GM21526 (cell line): ENCODE measurements around the gene FAM9C.

ENCODE experiments used
- ATAC-seq: cut with Tn5 transposase; IDR thresholded peaks from one replicate; pipeline ENCODE4 v1.9.1; 2021; ENCODE audit warnings: moderate library complexity; ENCODE audit not compliant: unreplicated experiment, low FRiP score

The FAM9C gene

GRCh38 chrX:13009844-13010243 is 34.6 kb downstream of the FAM9C start:
- no peak for ATAC-seq

GRCh38 chrX:13009273-13009672 is 35.1 kb downstream of the FAM9C start:
- ATAC-seq: no peak

DNA sequence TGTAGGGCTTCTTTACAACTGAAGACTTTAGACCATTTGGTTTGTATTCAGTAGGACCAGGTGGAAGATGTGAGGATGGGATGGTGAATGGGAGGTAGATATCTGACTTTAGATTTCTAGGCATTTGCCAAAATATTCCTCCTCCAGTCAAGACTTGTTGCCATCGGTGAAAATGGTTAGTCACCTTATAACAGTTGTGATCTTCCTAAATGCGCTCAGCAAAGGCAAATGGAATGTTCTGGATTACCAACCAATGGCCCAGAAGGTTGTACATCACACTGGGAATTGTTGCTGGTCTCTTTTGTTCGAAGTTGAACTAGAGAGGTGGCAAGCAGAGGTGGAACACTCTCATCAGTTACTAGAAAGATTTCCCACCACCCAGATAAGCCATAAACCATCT is 35.6 kb downstream of the FAM9C start:
- ATAC-seq: no peak

DNA sequence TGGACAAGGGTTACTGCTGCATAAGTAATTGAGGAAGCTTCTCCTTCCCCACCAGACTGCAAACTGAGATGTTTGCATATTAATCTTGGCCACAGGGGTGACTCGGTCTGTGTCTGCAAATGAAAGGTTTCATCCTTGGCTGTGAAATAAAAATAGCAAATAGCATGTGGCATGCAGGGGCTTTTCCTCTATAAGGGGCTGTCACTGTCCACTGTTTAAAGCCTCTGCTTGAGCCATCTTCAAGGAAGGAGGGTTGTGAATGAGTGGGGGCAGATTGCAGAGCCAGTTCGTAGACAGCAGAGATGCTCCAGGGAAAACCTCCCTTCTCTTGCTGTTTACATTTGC is 36.3 kb downstream of the FAM9C start:
- ATAC-seq: no peak

DNA sequence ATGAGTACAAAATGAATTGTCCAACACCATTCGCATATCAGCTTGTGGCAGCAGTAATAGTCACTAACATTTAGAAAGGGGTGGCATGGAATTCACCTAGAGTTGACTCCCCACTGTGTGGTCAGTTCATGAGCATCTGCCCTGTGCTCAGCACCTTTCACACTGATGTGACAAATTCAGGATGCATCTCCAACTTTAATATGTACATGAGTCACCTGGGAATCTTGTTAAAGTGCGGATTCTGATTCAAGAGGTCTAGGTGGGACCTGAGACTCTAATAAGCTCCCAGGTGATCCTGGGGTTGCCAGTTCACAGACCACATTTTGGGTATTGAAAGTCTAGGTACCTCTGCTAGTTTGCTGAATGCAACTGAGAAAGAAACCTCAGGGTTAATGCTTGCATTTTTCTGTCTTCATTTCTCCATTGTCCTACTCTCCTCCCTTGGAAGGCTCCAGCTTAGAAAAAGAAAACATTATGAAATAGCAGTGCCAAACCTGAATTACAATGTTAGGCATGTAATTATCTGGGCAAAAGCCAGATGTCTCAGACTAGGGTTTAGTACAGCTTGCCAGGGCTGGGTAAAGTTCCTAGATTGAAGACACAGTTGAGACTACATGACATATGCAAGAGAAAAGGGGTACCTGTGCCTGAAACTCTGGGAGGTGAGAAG is 36.8 kb downstream of the FAM9C start:
- no peak for ATAC-seq

- ATAC-seq: peak; percentile 58
Observed at GRCh38 chrX:13005661-13006473, 38.6 kb downstream of the FAM9C start.

- no peak for ATAC-seq
Observed at GRCh38 chrX:13001961-13002671, 42.3 kb downstream of the FAM9C start.

DNA sequence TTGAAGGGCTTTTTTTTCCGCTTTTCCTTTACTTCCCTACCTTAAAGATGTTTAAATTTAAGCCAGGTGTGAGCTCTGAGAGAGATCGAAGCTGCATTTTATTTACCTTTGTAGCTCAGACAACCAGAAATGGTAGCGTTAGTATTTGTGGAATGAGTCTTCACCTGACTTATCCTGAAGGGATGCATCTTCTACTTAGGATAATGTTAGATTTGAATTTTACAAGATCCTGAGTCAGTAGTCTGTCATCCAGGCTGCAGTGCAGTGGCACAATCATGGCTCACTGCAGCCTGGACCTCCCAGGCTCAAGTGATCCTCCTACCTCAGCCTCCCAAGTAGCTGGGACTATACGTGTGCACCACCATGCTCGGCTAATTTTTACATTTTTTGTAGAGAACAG is 43.3 kb downstream of the FAM9C start:
- no peak for ATAC-seq

- ATAC-seq: peak; percentile 52
Observed at GRCh38 chrX:13000301-13000811, 44.1 kb downstream of the FAM9C start.

DNA sequence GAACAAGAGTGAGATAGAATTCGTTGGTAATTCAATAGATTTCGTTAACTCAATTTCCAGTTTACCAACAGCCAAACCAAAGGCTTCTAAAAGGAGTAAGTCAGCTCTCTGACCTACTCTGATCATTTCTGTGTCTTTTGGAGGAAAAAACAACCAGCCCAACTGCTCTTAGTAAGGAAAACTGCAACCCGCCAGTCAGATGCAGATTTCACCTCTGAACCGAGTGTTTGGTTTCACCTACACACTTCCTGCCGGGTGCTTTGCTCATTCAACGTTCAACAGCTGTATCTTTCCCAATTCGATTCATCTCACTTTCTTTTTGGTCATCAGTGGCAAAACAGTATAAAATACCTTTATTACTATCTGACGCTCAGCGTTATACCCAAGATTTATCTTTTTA is 45.0 kb downstream of the FAM9C start:
- ATAC-seq: peak; percentile 48

- no peak for ATAC-seq
Observed at GRCh38 chrX:12997906-12998687, 46.3 kb downstream of the FAM9C start.

DNA sequence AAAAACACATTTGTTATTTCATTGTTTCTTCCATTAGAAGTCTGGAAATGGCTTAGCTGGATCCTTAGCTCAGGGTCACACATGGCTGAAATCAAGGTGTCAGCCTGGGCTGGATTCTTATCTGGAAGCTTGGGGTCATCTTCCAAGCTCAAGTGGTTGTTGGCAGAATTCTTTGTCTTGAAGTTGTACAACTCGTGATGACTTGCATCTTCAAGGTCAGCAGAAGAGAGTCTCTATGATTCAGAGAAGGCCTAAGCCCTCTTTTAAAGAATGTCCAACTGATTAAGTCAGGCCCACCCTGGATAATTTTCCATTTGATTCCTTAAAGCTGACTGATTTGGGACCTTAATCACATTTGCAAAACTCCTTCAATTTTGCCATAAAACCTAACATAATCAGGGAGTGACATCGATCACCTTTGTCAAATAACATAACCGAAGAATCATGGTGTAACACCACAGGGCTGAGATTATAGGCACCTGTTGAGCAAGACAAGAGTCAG is 47.4 kb downstream of the FAM9C start:
- no peak for ATAC-seq

DNA sequence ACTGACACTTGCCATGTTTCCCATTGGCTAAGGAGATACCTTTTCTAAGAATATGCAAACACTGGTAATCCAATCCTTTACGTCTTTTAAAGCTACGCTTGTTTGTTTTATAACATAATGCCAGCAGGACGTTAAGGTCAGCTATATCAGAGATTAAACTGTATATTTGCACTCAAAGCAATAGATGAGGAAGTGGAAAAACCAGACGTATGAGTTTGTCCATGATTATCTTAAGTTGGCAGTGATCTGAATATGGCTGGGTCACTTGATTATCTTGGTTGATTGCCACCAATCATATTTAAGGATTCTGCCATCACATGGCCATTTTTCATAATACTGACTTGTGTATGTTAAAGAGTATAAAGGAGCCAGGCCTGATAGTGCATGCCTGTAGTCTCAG is 50.1 kb downstream of the FAM9C start:
- no peak for ATAC-seq

- ATAC-seq: no peak
Observed at GRCh38 chrX:12993826-12994225, 50.6 kb downstream of the FAM9C start.

DNA sequence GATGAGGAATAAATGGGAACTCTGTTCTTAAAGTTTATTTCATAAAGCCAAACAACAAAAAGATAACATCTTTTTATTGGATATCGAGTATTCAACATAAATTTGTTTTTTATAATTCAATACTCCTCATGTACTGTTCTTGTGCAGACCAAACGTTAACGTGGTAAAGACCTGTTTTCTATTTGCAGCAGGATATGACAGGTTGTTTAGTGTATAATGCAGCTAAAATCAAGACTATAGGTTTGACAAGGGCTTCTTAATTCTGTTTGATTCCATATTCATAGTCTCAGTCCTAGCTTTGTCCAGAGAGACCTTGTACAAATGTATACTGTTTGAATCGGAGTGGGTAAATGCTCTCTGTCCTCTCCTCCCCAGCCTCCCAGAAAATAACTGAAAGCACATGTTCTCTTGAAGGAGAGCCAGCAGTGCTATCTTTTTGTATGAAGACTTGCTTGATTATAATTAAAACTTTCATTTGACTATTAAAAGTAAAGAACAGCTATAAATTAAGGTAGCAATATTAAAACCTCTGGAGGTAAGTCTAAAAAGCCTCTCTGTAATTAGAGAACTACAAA is 51.8 kb downstream of the FAM9C start:
- no peak for ATAC-seq

DNA sequence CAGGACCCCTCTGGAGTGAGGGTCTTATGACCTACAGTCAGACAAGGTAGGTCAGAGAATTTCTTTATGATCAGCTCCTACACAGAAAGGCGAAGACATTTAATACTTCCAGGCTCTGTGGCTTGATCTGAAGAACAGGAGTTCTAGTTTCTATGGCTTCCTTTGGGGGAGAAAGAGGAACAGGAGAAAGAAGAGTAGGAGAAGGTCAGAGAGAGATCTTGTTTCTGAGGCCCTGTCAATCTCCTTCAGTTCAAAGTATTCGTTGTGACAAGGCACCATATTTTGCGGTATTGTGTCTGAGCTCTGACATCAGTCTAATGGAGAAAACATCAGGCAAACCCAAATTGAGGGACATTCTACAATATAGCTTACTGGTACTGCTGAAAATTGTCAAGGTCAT is 52.8 kb downstream of the FAM9C start:
- ATAC-seq: no peak

GRCh38 chrX:12989461-12989860 is 55.0 kb downstream of the FAM9C start:
- ATAC-seq: no peak

DNA sequence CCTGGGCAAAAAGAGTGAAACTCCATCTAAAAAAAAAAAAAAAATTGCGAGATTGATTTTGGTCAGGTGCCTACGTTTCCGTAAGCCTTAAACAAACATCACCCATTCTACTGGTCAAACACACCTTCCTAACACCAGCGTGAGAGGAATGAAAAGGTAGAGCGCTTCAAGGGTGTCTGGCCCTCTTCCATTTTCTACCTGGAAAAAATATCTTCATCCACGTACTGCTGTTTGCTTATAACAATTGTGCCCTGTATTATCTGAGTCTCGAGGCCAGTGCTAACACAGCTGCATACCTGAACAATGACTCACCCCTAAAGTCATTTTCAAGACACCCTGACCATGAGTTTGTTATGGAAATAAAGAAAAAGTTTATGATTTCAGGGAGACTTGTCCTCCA is 55.6 kb downstream of the FAM9C start:
- no peak for ATAC-seq

DNA sequence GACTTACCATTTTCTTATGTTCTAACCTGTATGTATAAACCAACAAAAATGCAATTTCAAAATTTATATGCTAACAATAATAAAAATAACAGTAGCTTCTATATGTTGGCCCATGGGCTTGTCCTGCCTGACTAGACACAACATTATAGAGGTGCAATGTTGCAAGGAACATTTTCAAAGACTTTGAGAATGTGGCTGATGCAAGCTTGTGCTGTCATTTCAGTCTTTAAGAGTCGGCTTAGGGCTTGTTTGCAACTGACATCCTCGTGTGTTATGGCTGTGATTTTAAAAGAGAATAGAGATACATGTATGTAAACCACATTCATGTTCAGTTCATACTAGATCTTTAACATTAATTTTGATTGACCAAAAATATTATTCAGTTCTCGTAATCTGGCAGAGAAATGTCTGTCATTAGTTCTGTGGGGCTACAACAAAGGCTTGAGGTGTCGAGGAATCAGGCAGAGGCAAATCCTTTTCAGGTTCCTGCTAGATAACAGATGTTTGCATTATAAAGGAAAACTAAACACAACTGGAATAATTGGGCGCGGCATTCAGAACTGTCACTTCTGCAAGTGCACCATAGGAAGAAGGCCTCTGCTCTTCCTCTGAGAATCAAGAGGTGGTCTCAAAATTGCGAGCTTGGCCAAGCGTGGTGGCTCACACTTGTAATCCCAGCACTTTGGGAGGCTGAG is 56.4 kb downstream of the FAM9C start:
- no peak for ATAC-seq

DNA sequence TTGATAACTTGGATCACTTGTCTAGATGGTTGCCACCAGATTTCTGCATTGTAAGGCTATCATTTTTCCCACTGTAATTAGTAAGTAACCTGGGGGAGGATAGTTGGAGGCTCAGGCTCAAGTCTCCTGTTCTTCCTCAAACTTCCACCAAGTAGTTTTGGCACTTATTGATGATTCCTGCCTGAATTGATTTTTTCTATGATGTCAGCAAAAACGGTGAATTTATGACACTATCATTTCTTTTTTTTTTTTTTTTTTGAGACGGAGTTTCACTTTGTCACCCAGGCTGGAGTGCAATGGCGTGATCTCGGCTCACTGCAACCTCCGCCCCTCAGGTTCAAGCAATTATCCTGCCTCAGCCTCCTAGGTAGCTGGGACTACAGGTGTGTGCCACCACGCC is 57.1 kb downstream of the FAM9C start:
- no peak for ATAC-seq
